Mesenteric fat pad (tissue), 1 donor: Measurements from ENCODE around the gene MEIS2. TPM values are rescaled to one million over a fixed set of nuclear protein-coding genes. Genes with fewer than 3 reads are reported as not detected.

Source experiments
- DNase-seq: peaks from one replicate; pipeline ENCODE4 v3.0.0-alpha.2; 2020; ENCODE audit warnings: low spot score
- total RNA-seq: library from RNA; stranded (reverse); fragmentation: NEBNext Ultra II Directional; extraction: Animal tissue kit (Norgen Biotek cat#: 25700); gene quantifications from one replicate; pipeline ENCODE4 v1.2.1, GENCODE V29; 2021
- donor health status: DM: yes; HTN: yes; CAD: no.

The MEIS2 gene
- total RNA-seq, 1 donor from 2014 or later, result 21.5 TPM

- DNase-seq, result no peak
These were observed 22.6 kb downstream of the MEIS2 start for GRCh38 chr15:37077623-37078351.

GRCh38 chr15:37076543-37076942, 23.8 kb downstream of the MEIS2 start:
- DNase-seq, result no peak

- no peak for DNase-seq
These were observed 24.6 kb downstream of the MEIS2 start for GRCh38 chr15:37075777-37076176.

- no peak for DNase-seq
These were observed 28.2 kb downstream of the MEIS2 start for GRCh38 chr15:37072181-37072580.

- no peak for DNase-seq
These were observed 29.2 kb downstream of the MEIS2 start for GRCh38 chr15:37071134-37071533.

GRCh38 chr15:37070686-37071085, 29.7 kb downstream of the MEIS2 start:
- no peak for DNase-seq

- no peak for DNase-seq
These were observed 38.4 kb downstream of the MEIS2 start for GRCh38 chr15:37061996-37062395.

- DNase-seq, result no peak
These were observed 41.3 kb downstream of the MEIS2 start for GRCh38 chr15:37059086-37059485.

GRCh38 chr15:37058316-37058985, 41.9 kb downstream of the MEIS2 start:
- no peak for DNase-seq

- DNase-seq, result no peak
These were observed 42.5 kb downstream of the MEIS2 start for GRCh38 chr15:37057831-37058230.

- DNase-seq, result no peak
These were observed 43.1 kb downstream of the MEIS2 start for GRCh38 chr15:37057256-37057655.

- no peak for DNase-seq
These were observed 43.9 kb downstream of the MEIS2 start for GRCh38 chr15:37056177-37057121.

- DNase-seq, result no peak
These were observed 44.9 kb downstream of the MEIS2 start for GRCh38 chr15:37055481-37055880.

GRCh38 chr15:37054336-37054735, 46.0 kb downstream of the MEIS2 start:
- no peak for DNase-seq

- no peak for DNase-seq
These were observed 47.2 kb downstream of the MEIS2 start for GRCh38 chr15:37053166-37053565.

- DNase-seq, result no peak
These were observed 50.0 kb downstream of the MEIS2 start for GRCh38 chr15:37050345-37050744.

GRCh38 chr15:37046876-37047614, 53.3 kb downstream of the MEIS2 start:
- no peak for DNase-seq

- DNase-seq, result no peak
These were observed 54.2 kb downstream of the MEIS2 start for GRCh38 chr15:37045859-37046740.

- DNase-seq, result no peak
These were observed 55.3 kb downstream of the MEIS2 start for GRCh38 chr15:37044915-37045648.
